ENCODE data around the gene IRF9. TPM values are rescaled to one million over a fixed set of nuclear protein-coding genes. Genes with fewer than 3 reads are reported as not detected.

The IRF9 gene
- total RNA-seq, 2 experiments from 2014 or later: 35.1 to 39.1 TPM

DNA sequence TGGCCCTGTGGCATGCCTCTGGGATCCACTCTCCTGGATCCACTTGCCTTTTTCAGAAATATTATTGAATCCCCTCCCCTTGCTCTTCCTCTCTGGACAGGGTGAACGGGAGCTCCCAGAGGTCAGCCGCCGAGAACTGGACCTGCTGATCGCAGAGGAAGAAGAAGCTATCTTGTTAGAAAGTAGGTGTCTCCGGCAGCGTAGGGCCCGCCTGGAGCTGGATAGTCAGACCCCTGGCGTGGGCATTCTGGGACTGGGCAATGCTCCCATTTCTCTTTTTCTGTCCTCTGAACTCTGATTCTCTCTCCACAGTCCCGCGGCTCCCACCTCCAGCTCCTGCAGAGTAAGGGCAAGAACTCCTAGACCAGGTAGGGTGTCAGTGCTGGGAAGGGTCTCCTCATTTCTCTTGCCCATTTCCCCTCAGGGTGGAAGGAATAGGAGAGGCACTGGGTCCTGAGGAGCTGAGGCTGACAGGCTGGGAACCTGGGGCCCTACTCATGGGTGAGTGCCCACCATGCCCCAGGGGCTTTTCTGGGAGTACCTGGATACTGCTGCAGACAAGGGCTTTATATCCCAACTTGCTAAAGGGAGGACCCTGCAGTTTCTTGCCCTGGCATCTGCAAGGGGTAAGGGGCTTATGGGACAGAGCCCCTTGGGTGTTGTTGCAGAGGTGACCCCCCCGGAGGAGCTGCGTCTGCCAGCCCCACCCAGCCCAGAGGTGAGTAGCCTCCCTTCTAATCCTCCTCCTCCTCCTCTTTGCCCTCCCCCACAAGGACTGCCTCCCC is 16.2 kb downstream of the IRF9 start:
- peaks cover 38% of the 10 kb centered on the region for H3K36me3 ChIP-seq (ENCODE audit: insufficient read depth, low read length)
- no peak overlapping the region for H3K4me2 ChIP-seq (ENCODE audit: low read length)
- DNase-seq (ENCODE audit: low spot score): no peak
- no peaks in the 10 kb centered on the region for H3K4me1 ChIP-seq (ENCODE audit: insufficient read depth, low read length, poor library complexity, severe bottlenecking)
- H3K4me3 ChIP-seq (ENCODE audit: low read depth, low read length, poor library complexity, severe bottlenecking): no peak overlapping the region
- H3K79me2 ChIP-seq (ENCODE audit: insufficient read depth, low read depth, low read length): no peaks in the 10 kb centered on the region
- intact Hi-C loops (cut with micrococcal nuclease; ENCODE audit: unreplicated experiment): no loop called here
- H2AFZ ChIP-seq (ENCODE audit: low read length): no peak overlapping the region
- no peaks in the 10 kb centered on the region for H3K9me2 ChIP-seq (ENCODE audit: insufficient read depth, low read length)
- BruUV-seq (replicated peaks): no TSS peak
- no peak overlapping the region for H3K27ac ChIP-seq (ENCODE audit: low read depth, low read length, poor library complexity, severe bottlenecking)
- no peaks in the 10 kb centered on the region for H3K9me3 ChIP-seq (ENCODE audit: low read length)
- ChIA-PET CTCF (ENCODE audit: unreplicated experiment) (no interaction called here), POLR2A (interaction anchor here (1.1 kb wide), 1 partner anchor 10 kb away, joined by 4 read pairs; no protein-coding TSS in a partner anchor)
- no peaks in the 10 kb centered on the region for H4K20me1 ChIP-seq (ENCODE audit: insufficient read depth, low read length)
- no peak for TF ChIP-seq EZH2phosphoT487 (IDR thresholded peaks at IDR 0.05; ENCODE audit: borderline replicate concordance, low read depth, low read length)
- no peak for TF ChIP-seq CTCF (conservative IDR thresholded peaks at IDR 0.05; ENCODE audit: low read length)

DNA sequence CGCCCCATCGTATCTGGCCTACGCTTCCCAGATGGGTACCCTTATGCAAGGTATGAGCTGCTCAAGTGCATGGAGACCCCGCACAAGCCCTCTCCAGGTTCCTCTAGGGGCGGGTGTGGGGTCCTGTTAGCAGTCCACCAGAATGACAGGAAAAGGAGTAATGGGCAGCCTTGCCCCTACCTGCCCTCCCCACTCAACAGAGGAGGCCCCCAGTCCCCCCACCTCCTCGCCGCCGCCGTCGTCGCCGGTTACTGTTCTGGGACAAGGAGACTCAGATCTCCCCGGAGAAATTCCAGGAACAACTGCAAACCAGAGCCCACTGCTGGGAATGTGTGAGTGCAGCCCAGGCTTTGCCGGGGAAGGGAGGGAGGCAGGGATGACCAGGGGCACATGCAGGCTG is 16.8 kb downstream of the IRF9 start:
- Histone ChIP-seq H4K20me1 (ENCODE audit: insufficient read depth, low read length) (no peaks in the 10 kb centered on the region), H3K9me2 (ENCODE audit: insufficient read depth, low read length) (no peaks in the 10 kb centered on the region), H3K27ac (ENCODE audit: low read depth, low read length, poor library complexity, severe bottlenecking) (no peak overlapping the region), H3K9me3 (ENCODE audit: low read length) (no peaks in the 10 kb centered on the region), H2AFZ (ENCODE audit: low read length) (no peak overlapping the region), H3K4me3 (ENCODE audit: low read depth, low read length, poor library complexity, severe bottlenecking) (no peak overlapping the region), H3K4me1 (ENCODE audit: insufficient read depth, low read length, poor library complexity, severe bottlenecking) (no peaks in the 10 kb centered on the region), H3K36me3 (ENCODE audit: insufficient read depth, low read length) (peaks cover 44% of the 10 kb centered on the region), H3K79me2 (ENCODE audit: insufficient read depth, low read depth, low read length) (no peaks in the 10 kb centered on the region), H3K4me2 (ENCODE audit: low read length) (no peak overlapping the region)
- CTCF ChIA-PET (ENCODE audit: unreplicated experiment): no interaction called here
- POLR2A ChIA-PET: interaction anchor here (1.1 kb wide), 1 partner anchor 10 kb away, joined by 4 read pairs; no protein-coding TSS in a partner anchor
- no peak for TF ChIP-seq EZH2phosphoT487 (IDR thresholded peaks at IDR 0.05; ENCODE audit: borderline replicate concordance, low read depth, low read length)
- no peak for TF ChIP-seq CTCF (conservative IDR thresholded peaks at IDR 0.05; ENCODE audit: low read length)
- intact Hi-C loops (cut with micrococcal nuclease; ENCODE audit: unreplicated experiment): no loop called here
- DNase-seq (ENCODE audit: low spot score): no peak
- no TSS peak for BruUV-seq (replicated peaks)

Measured in OCI-LY7 (cell line).